ENCODE measurements around the gene TAGAP.
A peak's percentile ranks its signal among the peaks of the same experiment; 100 is the strongest.
"Not testable (repeated sequence)": the region's sequence is repeated elsewhere in the genome, so short reads cannot be mapped to it uniquely, and the experiment has no call there.

The TAGAP gene

DNA sequence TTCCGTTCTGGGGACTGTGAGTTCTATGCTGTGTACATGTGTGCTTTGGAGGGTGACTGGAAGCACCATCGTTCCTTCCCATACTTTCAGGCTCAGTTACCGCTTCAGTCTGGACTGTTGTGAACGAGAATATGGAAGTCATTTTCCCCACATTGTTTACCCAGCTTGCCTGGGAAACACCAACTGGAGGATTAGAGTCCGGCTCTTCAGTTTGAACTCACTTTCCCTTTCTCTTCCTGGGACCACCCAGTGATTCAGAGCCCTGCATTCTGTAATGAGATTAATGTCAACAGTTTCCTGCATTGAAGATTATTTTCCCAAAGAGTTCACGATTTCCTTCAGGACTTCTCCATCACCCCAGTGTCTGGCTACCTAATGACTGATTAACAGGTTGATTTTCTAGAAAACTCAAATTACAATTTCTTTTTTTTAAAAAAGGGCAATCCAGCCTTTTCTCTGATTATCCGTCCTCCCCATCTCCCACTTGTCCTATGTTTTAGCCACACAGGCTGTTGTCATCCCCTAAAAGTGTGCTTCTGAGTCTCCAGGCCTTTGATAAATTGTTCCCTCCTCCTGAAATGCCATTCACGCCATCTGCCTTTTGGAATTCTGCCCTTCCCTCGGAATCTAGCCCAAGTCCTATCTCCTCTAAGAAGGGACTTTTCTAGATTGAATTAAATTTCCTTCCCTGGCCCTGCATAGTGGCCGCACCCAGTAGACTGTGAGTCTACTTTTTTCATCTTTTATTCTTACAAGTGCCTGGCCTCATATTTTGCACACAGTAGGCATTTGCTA, 3.3 kb upstream of the TAGAP start:
- FAIRE-seq (no peak), DNase-seq (ENCODE audit: extremely low spot score, insufficient read length, low read depth) (no peak)

DNA sequence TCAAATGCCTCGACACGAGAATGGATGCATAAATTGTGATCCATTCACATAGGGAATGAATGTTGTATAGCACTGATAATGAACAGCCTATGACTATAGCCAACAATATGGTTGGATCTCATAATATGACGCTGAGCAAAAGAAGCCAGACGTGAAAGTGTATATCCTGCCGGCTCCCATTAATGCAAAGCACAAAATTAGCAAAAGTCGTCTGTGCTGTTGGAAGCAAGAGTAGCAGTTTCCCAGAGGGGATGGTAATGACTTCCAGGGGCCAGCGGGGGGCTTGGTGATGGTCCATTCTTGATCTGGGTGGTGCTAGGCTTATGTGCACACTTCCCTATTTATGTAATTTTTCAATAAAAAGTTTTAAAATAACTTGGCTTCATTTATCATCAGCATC, 1.0 kb upstream of the TAGAP start:
- no peak for DNase-seq (ENCODE audit: extremely low spot score, insufficient read length, low read depth)

DNA sequence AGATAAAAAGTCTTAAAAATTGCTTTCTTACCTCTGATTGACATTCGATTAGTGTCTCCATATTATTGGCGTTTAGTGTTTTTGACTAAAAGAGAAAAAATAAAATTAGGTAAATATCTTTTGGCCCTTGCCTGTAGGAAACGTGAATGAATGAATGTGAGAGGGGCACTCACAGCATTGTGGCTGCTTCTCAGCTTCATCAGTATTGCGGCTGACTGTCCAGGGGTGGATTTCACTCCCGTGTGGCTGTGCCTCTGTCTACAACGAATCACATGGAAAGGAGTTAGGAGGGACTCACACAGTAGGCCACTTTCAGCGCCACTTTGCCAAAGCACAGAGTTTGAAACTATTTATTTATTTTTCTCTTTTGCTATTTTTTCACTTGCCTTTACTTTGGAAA, 844 bp downstream of the TAGAP start:
- no peak for FAIRE-seq
- DNase-seq (ENCODE audit: extremely low spot score, insufficient read length, low read depth) = no peak

More for the DNA sequence above, 1.0 kb upstream of the TAGAP start:
- no peak for FAIRE-seq

DNA sequence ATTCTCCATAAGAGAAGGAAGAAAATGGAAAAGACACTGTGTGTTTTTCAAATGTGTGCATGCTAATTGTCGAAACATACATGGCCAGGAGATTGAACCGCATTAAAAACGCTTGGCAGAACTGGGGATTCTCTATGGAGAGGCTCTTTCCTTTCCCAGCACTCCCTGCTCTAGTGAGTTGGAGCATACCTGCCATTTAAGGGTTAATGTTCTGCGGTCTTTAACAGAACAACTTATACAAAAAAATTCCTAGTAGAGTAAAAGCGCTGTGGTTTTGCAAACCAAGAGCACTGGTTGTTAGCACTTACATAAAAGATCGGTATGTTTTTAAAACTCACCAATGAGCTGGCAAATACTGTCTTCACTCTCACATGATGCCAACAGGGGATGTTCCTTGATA, 1.5 kb downstream of the TAGAP start:
- FAIRE-seq (no peak), DNase-seq (ENCODE audit: extremely low spot score, insufficient read length, low read depth) (no peak)

DNA sequence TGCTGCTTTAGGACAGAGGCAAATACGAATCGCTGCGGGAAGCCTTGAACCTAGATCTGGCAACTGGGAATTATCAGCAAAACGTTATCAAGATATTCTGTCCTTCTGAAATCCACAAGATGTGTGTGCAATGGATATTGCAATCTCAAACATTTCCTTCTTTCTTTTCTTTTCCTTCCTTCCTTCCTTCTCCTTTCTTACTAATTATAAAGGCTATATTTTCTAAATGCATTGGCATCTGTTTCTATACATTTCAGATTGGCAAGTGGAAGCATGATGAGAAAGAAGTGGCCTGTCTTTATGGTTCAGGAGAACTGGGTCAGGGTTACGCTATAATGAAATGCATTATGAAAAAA, 2.0 kb downstream of the TAGAP start:
- FAIRE-seq (no peak), DNase-seq (ENCODE audit: extremely low spot score, insufficient read length, low read depth) (no peak)

DNA sequence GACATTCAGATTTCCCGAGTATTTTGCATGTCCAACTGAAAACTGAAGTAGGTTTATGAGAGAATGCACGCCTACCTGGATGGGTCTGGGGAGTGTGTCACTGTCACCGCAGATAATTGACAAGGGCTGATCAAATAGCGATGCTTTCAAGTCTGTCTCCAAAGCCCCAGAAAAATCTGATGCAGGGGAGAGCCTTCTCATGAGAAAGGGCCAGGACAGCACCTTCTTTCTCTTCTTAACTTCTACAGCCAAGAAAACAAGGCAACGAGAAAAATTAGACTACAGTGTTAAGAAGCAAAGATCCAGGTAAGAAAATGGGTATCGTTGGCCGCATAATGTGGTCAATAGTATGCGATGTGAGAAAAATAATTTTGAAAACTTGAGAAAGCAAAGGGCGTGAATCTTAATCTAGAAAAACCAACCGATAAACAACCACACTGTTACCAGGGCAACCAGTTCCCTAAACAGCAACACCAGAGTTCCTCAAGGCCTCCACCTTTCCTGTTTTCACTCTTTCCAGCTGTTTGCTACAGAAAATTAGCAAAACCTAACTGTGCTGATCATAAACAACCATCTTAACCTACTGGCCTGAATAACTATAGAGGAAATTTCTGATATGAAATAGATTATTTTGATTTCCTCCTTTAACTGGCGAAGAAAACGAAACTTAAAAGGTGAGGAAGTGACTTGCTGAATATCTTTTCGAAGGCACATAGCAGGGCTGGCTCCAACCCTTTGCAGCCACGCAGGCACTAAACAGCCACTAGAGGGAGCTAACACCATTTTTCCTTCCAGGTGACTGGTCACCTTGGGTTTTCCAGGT, 2.6 kb downstream of the TAGAP start:
- peak; percentile 92 for FAIRE-seq
- DNase-seq (ENCODE audit: extremely low spot score, insufficient read length, low read depth) = no peak

DNA sequence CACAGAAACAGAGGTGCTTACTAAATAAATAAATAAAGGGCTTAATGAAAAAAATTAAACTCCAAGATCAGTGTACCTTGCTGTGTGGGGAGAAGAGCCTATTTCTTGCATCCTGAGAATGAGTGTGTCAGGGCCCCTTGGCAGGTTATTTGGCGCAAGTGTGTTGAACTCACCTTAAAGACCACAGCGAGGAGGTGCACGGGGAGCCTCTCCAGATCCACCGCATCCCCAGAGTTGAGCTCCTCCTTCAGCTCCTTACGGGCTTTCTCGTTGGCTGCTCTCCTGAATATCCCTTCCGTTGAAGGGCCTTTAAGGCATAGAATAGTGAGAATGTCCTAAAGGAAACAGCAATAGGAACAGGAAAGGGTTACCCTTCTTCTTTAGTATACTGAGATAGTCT, 3.6 kb downstream of the TAGAP start:
- no peak for DNase-seq (ENCODE audit: extremely low spot score, insufficient read length, low read depth)
- FAIRE-seq = no peak

DNA sequence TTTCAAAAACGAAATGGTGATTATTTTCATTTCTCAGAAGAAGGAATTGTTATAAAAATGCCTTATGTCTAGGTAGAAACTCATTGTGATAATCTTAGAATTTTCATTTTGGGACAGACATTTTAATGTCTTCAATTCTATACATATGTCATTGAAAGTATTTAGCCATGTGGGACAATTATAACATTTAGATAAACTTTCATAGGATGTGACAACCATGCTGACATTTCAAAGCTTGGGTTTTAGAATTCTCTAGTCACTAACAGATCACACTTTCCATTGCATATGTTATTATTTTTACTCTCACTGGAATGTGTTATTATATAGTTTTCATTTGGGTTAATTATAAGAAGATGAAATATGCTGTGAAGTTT, 4.9 kb downstream of the TAGAP start:
- peak; percentile 44 for FAIRE-seq

DNA sequence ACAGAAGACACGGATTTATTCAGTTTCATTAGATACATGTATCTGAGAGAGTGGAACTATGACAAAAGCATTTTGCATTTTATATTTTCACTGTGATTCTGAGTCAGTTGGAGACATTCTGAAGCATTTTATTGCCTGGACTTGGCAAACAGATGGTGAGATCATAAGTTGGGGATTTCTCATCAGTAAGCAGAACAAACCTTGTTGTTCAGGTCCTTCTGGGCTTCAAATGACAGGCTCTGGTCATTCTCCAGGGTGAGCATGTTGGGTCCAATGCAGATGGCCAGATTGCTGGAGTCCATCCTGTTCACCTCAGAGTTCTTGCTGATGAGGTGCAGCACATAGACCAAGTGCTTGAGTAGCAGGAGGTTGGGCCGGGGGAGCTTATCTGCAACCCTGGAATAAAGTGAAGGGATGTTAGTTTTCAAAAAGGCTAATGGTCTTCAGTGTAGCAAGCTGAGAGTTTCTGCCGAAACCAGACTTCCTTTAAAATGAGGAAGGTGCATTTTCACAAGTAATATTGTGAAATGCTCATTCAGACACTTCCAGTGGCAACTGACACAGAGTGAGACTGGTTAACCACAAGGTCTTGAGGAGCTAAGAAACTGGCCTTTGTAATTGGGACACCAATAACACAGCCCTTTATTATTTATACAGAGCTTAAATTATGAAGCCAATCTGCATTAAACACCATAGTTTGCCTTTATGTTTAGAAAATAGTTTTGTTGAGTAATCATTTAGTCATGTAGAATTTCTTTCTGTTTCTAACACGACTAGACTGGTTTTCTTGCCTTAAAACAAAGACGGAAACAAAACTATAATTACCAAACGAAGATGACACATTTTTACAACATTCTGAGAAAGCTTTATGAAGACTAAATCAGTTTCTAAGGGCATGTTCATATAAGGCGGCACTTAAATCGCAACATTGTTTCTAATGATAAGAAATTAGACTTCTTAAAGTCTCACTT, 5.6 kb downstream of the TAGAP start:
- DNase-seq (ENCODE audit: extremely low spot score, insufficient read length, low read depth) (peak; percentile 68), FAIRE-seq (peak; percentile 97)

More for the DNA sequence above, 4.9 kb downstream of the TAGAP start:
- no peak for DNase-seq (ENCODE audit: extremely low spot score, insufficient read length, low read depth)

DNA sequence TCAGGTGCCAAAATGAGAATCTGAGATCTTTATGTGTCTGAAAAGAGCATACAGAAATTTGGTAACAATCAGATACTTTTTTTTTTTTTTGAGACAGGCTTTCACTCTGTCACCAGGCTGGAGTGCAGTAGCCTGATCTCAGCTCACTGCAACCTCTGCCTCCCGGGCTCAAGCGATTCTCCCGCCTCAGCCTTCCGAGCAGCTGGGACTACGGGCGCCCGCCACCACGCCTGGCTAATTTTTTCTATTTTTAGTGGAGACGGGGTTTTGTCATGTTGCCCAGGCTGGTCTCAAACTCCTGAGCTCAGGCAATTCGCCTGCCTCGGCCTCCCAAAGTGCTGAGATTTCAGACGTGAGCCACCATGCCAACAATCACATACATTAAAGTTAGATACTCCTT, 6.5 kb downstream of the TAGAP start:
- peak; percentile 51 for FAIRE-seq
- not testable (repeated sequence) for DNase-seq (ENCODE audit: extremely low spot score, insufficient read length, low read depth)

DNA sequence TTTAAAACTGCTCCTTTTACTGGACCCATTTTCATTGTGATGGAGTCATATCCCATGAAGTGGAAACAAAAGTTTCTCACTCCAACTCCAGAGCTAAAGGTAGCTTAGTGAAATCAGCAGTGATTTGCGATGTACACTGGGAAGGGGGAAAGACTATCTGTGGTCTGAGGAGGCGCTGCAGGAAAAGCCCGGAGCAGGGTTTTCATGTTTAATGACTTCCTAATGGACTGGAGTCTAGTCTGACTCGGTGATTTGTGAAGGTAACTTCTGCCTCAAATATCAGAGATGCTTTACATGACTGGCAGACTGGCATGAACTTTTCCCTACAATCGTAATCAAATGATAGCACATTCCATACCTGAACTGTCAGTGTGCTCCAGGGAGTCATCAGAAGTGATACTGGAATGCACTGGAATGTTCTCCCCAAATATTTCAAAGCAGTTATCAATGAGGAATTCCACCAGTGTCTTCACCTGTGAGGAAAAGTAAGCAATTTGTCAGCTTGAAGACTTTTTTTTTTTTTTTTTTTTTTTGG, 7.0 kb downstream of the TAGAP start:
- no peak for DNase-seq (ENCODE audit: extremely low spot score, insufficient read length, low read depth)
- FAIRE-seq = peak; percentile 26

DNA sequence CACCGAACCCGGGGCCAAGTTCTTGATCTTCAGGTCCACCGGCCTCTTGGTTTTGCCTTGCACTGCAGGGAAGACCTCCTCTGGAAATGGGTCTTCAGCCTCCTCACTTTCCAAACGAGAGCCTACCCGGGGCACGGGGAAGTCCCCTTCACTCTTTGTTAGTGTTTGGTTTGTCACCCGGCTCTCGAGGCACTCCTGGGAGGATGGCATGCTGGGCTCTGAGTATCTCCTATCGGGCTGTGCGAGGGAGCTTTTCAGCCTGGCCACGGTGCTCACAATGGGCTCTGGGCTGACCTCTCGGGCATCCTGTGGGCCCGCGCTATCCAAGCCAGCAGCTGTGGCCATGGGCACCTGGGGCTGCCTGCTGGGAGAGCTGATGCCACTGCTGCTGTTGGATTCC, 8.1 kb downstream of the TAGAP start:
- no peak for DNase-seq (ENCODE audit: extremely low spot score, insufficient read length, low read depth)
- FAIRE-seq = no peak

DNA sequence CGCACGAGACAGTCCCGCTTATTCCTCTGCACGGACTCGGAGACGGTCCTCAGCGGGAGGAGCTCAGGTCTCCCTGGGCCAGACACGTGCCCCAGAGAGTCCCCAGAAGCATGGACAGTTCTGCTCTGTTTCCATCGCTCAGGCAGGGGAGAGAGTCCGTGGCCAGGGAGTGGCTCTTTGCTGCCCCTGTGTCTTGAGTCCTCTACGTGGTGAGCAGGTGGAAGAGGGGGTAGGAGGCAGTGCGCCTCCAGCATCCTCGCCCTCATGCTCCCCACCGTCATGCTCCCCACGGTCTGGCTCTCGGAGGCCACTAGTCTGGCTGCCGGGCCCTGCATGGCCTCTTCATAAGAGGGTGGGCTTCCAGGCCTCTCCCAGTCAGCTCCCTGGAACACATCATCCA, 8.9 kb downstream of the TAGAP start:
- no peak for FAIRE-seq
- DNase-seq (ENCODE audit: extremely low spot score, insufficient read length, low read depth) = no peak

DNA sequence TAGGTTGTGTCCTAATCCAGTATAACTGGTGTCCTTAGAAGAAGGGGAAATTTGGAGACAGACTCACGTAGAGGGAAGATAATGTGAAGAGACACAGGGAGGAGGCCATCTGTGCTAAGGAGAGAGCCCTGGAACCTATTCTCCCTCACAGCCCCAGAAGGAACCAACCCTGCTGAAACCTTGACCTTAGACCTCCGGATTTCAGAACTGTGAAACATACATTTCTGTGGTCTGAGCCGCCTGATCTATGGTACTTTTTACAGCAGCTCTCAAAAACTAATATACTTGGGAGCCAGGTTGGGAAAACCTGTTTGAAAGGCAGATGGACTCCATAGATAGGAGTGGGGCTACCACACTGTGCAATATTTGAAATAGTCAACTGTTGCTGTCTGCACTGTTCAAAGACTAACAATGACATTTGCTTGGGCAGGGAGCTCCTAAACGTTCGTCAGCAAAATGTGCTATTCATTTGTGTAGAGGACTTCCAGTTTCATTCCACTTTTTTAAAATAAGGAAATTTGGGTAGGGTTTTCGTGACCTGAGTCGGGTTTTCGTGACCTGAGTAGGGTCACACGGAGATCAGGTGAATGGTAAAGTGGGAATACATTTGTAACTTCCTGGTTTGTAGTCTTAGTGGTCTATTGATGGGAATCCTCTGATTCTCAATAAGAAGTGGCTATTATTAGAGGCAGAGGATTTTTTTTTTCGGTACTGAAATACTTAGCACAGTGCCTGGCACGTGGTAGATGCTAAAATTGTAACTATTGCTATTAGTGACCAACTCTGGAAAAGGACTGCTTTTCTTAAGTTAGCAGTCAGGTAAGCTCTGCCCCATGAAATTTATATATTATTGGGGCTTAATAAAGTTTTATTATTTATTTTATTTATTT, 11.4 kb downstream of the TAGAP start:
- FAIRE-seq (no peak), DNase-seq (ENCODE audit: extremely low spot score, insufficient read length, low read depth) (no peak)

DNA sequence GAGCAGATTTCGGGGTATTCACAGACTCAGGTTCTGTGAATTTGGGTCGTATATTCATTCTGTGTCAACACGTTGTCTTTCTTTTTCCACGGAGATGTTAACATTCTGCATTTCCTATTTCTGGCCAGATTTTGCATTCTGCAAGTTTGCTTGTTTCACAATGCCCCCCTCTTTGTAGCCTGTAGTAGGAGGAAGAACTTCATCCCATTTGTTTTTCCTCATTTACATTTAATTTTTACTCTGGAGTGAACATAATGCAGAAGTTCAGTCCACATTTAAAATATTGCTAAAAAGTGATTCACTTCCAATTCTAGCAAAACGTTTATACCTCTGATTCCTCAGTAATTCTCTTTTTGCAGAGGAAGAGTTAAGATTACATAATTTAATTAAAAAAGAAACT, 12.9 kb downstream of the TAGAP start:
- no peak for FAIRE-seq
- no peak for DNase-seq (ENCODE audit: extremely low spot score, insufficient read length, low read depth)

DNA sequence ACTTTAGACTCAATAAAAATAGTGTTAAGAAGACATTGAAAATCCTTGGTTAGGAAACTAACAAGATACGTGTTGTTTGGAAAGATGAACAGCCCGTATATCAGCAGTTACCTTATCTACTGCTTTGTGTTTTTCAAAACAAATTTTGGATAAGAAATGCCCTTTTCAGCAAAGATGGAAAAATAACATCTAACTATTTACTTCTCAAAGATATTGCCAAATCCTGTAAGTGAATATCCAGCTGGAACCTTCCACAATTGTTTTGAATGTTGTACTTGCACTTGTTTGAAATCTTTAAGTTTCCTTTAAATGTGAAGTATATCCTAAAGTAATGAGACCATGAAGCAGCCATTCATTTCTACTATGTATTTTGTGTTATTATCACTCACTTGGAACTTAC, 14.6 kb downstream of the TAGAP start:
- no peak for FAIRE-seq

DNA sequence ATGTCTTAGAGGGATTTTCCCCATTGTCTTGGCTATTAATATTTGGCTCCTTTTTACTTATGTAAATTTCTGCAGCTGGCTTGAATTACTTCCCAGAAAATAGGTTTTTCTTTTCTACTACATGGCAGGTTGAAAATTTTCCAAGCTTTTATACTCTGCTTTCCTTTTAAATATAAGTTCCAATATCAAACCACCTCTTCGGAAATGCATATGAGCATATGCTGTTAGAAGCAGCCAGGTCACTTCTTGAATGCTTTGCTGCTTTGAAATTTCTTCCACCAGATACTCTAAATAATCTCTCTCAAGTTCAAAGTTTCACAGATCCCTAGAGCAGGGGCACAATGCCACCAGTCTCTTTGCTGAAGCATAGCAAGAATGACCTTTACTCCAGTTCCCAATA, 19.6 kb downstream of the TAGAP start:
- DNase-seq (ENCODE audit: extremely low spot score, insufficient read length, low read depth); FAIRE-seq: not testable (repeated sequence)

More for the DNA sequence above, 14.6 kb downstream of the TAGAP start:
- no peak for DNase-seq (ENCODE audit: extremely low spot score, insufficient read length, low read depth)

DNA sequence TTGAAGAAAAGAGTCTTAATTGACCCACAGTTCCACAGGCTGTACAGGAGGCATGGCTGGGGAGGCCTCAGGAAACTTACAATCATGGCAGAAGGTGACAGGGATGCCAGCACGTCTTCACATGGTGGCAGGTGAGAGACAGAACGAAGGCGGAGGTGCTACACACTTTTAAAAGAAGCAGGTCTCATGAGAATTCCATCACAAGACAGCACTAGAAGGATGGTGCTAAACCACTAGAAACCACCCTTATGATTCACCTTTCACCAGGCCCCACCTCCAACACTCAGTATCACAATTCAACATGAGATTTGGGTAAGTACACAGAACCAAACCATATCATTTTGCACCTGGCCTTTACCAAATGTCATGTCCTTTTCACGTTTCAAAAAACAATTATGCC, 20.9 kb downstream of the TAGAP start:
- FAIRE-seq (no peak), DNase-seq (ENCODE audit: extremely low spot score, insufficient read length, low read depth) (no peak)

DNA sequence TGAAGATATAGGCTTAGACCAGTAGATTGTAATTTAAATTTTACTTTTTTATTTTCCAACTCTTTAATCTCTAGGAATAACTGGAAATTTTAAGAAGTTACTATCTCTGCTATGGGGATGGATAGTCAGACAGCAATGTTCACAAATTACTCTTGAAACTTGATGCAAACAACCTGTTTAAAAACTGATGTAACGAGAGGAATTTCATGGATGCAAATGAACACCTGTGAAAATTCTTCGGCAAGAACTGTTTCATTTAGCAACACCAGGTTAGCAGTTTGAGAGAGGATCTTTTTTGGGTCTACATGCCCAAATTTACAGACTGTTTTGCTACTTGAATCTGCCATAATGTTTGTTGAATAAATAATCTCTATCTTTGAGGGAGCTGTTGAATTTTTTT, 24.8 kb downstream of the TAGAP start:
- FAIRE-seq (no peak), DNase-seq (ENCODE audit: extremely low spot score, insufficient read length, low read depth) (no peak)
